GM18520 (cell line): Measurements from ENCODE around the gene SETD7.

Source experiments
- ATAC-seq: cut with Tn5 transposase; IDR thresholded peaks from one replicate; pipeline ENCODE4 v1.9.1; 2021; ENCODE audit not compliant: unreplicated experiment

Gene SETD7

GRCh38 chr4:139575072-139575471 is 19.1 kb upstream of the SETD7 start:
- no peak for ATAC-seq

DNA sequence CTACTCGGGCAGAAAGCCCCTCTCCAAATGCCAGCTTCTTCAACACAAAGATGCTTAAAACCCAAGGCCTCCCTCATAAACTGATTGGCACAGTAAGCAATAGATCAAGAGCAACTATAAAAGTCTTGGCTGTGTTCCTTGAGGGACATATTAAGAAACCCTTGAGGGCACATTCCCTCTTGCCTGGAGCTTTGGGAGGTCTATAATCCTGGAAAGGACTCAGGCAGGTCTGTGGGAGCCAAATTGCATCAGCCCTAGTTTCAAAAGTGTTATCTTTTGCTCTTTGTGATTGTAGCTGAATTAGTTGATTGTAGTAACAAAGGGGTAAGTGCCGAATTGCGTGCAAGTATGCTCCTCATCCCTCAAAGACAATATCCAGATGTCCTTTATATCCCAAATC is 18.6 kb upstream of the SETD7 start:
- ATAC-seq: no peak

DNA sequence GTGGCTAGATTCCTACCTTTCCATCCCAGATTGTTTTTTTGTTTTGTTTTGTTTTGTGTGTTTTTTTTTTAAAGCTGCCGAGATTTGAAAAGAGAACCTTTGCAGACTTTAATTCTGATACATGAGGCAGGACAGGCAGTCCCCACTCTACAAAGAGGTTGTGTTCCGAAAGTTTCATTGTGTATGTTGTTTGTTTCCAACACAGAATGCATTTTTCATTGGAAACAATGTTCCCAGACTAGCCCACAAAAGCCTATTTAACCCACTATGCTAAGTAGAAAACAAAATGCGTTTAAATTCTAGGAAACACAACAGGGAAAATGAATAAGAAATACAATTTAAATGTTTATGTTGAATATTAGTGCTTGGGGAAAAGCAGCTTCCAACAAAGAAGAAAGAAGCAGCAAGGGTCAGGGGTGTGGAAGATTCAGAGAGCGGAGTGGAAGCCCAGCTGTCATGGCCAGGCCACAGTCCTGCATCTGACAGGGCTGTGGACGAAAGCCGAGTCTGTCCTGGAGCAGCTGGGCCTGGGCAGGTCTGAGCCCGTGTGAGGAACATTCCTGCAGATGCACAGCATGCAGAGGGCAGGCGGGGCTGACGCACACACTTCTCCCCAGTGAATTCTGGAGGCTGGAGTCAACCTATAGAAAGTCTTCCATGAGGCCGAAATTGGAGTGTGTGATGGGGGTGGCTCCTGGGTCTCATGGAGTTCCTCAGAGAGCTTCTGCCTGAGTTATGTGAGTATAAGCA is 12.4 kb upstream of the SETD7 start:
- ATAC-seq: no peak

GRCh38 chr4:139567159-139567870 is 11.3 kb upstream of the SETD7 start:
- no peak for ATAC-seq

GRCh38 chr4:139564502-139564901 is 8.5 kb upstream of the SETD7 start:
- no peak for ATAC-seq

DNA sequence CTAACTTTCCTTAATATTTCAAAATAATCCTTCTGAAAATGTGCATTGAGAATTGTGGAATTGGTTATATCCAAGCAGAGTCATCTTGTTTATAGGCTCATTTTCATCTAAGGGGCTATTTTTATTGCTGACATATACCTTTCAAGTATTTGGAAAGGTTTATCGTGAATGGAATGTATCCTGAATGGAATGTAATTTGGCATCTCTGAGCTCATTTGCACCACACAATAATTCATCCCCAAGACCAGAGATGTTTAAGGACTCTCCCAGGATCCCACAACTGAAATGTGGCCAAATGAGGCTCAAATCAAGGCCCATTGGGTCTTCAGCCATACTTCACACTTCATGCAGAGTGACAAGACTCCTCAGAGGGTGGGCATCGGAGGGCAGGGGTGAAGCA is 7.5 kb upstream of the SETD7 start:
- no peak for ATAC-seq

GRCh38 chr4:139562839-139563238 is 6.8 kb upstream of the SETD7 start:
- no peak for ATAC-seq

- ATAC-seq: no peak
These were observed 6.2 kb upstream of the SETD7 start for GRCh38 chr4:139562067-139562684.

DNA sequence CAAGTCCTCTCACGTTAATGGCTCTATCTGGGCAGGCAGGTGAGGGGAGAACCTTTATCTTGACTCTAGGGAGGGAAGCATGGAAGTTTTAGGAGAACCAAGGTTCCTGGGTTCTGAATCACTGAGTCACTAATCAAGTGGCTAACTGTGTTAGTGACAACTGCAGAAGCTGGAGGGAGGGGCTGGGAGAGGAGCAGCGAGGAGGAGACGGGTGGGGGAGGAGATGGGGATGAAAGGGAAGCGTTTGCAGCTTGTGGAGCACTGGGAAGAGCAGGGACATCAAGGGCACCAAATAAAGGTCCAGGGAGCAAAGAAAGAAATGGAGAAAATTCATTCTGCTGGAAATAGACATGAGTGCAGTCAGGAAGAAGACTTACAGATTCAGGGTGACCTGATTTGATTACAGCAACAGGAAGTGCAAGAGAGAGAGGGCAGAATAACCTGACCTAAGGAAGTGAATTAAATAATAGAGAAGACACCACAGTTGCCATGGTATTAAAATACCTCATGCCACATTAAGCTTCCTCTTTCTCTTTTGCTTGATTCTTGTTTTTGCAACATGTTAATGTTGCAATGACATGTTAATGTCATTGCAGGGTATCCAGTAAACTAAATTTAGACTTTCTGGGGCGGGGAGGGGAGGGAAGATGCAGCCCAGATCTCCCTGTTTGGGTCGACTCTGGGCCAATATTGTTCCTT is 4.5 kb upstream of the SETD7 start:
- ATAC-seq: no peak

DNA sequence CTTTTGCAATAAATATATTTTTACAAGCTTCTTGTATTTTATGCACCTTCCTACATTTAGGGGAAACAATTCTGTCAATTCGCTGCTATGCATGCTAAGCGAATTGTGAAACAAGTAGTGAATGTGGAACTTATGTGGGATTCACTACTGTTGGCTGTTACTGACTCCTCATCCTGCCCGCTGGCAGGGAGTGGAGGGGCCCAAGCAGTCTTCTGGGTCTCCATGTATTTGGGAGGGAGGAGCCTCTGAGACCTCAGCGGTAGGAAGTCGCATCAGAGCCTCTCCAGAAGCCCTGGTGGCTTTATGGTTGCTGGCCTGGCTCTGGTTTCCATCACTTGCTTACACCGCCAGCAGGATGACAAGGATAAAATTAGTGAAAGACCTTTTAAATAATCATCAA is 3.7 kb upstream of the SETD7 start:
- ATAC-seq: no peak

DNA sequence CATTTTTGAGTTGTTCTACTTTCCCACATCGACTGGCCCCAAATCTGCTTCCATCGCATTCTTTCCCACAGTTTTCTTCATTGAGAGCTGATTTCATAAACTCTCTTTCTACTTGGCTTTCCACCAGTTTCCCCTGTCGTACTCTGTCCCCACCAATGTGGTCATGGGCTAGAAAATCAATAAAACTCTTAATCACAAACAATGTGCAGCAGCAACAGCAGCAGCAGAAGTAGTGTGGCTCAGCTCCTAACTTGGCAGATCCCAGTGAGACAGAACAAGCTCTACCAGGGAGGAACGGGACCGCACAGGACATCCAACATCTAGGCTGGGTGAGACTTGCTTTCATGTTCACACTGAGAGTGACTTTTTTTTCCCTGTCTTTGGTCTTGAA is 3.1 kb upstream of the SETD7 start:
- ATAC-seq: no peak

DNA sequence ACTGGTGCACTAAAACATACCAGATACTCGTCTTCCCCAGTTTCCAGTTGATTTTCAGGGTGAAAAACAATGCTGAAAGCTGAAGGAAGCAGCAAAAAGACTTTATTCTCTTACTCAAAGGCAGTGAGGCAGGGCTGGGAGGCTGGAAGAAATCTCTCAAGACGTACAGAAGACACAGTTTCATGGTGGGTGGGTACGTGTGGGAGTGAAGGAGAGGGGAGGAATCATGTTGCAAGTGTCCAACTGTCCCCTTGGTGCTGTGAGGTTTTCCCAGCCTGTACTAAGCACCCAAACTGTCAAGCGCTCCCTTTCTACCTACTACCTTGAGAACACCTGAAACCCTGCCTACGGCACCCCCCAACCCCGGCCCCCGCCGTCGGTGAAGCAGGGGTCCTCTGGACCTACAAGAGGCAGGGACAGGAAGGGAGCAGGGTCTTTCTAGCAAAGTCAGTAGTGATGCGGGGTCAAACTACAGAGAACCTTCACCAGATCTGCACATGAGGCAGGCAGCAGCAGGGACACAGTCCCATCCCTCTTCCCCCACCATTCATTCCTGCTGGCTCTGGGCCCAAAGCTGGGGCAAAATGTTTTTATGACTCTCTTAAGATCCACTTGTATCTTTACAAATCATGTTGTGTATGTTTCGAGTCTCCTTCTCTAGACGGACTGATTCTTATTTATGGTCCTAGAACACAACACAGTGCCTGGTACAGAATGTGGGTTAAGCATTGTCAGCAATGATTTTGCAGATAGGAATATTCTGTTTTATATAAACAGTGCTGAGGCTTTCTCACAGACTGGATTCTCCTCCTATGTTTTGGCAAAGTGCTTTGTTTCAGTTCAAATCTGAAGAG is 2.4 kb upstream of the SETD7 start:
- no peak for ATAC-seq

GRCh38 chr4:139557556-139558110 is 1.6 kb upstream of the SETD7 start:
- ATAC-seq: no peak

DNA sequence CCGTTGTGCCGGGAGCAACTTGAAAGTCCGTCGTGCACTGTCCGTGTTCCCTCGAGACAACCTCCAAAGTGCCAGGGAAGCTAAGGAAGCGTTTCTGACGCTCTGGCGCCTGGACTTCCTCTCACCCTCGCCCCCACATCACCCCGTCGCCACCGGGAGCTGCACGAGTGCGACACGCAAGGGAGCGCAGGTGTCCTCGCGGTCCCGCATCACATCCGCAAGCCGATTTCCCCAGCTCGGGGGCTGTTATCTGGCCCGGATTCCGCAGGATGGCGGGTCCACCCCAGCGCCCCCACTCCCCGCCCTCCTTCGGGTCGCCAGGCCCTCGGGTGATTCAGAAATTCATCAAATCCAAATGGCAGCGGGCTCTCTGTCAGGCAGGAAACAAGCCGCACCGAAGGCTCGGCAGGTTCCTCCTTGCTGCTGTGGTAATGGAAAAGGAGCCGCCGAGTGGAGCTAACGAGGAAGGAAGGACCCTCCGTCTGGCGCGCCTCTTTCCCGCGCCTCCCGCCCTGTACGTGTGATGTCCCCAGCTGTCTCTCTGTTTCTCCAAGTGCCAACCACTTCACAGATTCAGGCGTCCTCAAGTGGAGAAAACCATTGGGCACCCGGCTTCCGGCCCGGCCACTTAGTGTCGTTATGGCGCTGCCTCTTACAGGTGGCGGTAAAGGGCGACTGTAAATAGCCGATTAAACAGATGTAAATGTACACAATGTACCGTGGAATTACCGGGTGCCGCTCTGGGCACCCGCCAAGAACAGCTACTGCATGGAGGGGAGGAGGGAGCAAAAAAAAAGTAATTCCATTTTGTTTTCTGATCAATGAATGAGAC is 921 bp upstream of the SETD7 start:
- no peak for ATAC-seq

DNA sequence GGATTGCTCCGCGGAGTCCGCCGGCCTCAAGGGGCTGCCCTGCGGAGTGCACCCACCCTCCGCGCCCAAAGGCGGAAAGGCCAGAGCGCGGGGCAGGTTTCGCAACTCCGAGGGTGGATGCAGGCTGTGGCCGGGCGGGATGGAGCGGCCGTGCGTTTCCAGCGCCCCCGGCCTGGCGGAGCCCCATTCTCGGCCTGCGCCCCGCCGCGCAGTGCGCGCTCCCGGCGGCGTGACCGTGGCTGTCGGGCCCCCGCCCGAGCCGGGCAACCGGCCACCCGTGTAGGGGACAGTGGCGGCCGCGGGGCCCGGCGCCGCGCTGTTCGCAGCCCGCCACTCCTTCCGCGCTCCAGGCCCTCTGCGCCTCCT is 331 bp downstream of the SETD7 start:
- ATAC-seq: no peak

GRCh38 chr4:139554893-139555704 is 920 bp downstream of the SETD7 start:
- no peak for ATAC-seq

DNA sequence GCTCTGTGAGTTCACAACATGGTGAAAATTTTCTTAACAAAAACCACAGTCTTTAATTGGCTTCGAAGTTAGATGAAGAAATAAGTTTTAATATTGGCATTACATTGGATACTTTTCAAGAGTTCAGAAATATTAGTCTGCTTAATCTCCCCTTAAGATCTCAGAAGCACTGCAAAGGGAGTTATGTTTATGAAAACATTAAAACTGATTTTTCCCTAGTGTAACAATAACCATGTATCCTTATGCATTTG is 1.5 kb downstream of the SETD7 start:
- ATAC-seq: no peak

DNA sequence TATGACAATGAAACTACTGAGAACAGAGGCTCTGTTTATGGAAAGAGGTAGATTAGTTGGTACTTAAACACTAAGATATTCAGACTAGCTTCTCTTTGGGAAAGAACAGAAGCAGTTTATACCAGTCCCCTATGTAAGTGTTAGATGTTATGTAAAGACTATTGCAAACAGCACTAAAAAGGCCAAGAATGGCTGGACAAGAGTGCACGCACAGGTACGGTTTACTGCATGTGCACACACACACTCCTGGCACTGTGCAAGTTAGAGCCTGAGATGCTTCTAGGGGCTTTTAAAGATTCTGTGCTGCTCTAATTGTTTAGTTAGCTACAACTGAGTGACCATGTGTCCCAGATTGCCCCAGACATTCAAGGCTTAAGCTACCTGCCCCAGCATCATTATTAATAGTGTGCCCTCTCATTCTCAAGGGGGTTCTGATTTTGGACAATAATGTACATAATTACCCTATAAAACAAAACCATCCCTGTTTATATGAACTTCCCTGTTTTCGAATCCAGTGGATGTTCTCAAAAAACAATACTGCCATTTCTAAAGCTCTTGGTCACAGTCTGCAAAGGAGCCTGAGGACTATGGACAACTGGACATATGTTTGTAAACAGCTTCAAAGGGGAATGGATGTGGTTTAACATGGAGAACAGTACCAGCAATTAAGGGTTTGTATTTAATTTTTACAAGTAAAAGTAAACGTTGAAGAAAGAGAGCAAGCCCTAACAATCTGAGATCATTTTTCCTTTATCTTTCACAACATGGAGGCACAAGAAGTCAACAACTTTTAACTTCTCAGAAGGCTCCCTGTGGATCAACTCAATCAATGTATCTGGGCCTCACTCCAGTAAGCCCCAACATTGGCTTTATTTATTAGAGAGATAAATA is 2.0 kb downstream of the SETD7 start:
- no peak for ATAC-seq
